Dedifferentiated amniotic fluid mesenchymal stem cell (primary cell): Measurements from ENCODE around the gene ADIPOQ.
"Not testable (repeated sequence)": the region's sequence is repeated elsewhere in the genome, so short reads cannot be mapped to it uniquely, and the experiment has no call there.

Experiments
- DNase-seq: peaks from one replicate; pipeline ENCODE4 v3.0.0-alpha.2; 2016; ENCODE audit errors: extremely low spot score

ADIPOQ gene

DNA sequence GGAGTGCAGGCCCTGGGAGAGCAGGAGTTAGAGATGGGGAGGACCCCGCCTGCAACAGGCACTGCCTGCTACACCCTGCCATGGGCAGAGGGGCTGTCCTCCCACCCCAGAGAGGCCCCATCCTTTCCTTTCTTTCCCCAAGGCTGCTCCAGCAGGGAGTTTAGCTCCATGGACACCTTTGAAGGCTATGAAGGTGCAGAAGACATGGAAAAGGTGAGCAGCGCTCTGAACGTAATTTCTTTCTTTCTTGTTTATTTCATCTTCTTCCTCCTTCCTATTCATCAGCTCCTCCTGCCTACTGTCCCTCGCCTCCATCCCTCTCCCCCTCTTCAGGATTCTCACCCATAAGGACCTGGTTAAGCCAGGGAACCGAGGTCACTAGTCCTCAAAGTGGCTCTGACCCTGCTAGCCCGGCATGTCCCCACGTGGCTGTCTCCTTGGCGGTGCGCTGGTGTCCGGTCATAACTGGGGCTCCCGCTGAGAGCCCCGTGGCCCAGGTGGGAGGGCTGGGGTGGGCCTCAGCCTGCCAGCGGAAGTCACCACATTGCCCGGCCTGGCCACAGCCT is 16.0 kb upstream of the ADIPOQ start:
- DNase-seq: no peak

DNA sequence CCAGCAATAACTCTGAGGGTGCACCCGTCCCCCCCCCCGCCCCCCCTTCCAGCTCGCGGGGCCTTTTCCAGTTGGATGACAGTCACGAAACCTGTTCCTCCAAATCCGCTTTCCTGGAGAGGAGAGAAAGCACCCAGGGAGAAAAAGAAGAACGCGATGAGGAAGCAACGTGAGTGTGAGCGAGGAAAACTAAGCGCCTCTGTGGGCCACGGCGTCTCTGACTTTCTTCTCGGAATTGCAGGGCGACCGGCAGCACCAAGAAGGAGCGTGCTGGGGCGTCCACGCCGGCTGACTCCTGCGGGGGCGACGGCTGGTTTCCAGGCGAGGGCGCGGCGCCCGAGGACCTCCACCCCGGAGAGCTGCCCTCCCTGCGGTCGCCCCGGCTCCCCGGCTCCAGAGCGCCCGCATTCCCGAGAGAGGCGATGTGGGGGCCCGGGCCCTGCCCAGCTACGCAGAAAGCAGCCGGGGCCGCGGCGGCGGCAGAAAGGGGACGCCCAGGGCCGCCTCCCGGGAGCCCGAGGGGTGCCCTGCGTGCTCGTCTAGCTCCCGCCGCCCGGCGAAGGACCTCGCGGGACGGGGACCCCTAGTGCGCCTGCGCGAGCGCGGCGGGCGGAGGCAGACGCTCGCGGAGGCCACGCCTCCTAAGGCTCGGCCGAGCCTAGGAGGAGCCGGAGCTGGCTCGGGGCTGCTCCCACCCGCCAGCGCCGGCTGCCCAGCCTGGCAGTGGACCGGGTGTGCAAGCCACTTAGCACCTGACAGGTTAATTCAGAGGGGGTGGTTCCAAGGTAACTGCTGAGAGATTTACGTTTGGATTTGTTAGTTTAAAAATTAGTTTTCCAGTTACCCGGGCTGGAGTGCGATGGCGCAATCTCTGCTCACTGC is 15.3 kb upstream of the ADIPOQ start:
- peak; percentile 54 for DNase-seq

DNA sequence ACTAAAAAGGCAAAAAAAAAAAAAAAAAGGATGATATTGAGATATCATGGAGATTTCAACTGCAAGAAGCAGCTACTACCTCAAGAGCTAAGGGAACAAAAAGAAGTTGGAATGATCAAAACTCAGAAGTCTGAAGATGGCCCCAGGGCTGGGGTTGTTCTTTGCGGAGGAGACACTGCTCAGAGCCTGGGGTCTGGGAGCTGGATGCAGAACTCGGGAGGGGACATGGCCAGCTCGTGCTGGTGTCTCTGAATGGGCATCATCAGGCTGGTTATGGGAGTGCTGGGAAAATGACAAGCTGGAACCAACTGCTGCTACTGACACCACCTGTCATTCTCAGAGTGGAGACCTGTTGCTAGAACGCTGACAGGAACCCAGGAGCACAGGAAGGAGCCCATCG is 14.2 kb upstream of the ADIPOQ start:
- DNase-seq: no peak

DNA sequence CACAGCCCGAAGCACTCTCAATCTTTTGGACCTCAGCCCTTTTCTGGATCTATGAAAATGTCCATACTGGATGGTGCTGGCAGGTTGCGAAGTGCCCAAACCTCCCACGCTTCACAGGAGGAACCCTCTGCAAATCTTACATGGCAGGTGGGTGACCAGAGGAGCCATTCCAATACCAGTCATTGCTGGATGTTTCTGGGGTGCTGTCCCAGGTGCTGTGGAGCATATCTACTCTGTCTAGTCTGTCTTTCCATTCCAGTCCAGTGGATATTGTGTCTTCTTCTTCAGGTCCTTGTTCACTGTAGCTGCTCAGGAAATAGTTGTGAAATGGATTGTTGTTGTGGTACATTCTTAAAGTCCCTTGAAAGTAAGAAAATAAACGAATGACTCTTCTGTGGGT is 10.7 kb upstream of the ADIPOQ start:
- no peak for DNase-seq

DNA sequence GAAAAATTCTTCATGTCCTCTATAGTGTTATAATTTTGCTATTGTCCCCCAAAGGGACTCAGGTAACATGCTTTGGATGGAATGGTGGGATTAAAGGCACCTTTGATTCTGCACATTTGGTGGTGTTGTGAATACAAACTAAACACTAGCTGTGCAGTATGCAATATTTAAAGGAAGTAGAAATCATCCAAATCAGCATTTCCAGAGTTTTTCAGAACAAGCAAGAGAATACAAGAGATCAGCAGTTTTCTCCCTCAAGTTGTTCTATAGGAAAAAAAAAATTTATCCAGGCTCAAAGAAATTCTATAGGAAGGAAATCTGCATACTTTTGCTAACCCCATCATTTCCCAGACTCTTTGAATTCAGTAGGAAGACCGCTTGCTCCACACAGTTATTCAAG is 10.2 kb upstream of the ADIPOQ start:
- DNase-seq: no peak

DNA sequence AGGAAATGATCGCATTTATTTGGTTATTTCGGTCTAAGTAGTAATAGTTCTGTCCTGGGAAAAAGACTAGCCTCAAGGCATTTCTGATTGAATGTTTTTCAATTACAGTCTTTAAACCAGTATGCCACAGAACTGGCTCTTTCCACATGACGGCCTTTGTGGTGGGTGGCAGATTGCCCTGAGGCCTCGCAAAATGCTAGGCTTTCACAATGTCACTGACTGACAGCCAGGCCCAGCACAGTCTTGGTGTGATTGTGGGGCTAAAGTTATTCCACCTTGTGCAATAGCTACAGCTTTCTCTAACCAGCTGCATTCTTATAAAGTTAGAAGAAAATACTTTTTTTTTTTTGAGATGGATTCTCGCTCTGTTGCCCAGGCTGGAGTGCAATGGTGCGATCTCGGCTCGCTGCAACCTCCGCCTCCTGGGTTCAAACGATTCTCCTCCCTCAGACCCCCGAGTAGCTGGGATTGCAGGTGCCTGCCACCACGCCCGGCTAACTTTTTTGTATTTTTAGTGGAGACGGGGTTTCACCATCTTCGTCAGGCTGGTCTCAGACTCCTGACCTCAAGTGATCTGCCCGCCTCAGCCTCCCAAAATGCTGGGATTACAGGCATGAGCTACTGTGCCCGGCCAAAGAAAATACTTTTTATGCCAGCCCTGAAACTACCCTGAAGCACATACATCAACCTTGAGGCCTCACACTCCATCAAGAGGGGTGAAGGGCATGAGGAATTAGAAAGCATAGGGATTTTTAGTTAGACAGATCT is 2.5 kb upstream of the ADIPOQ start:
- DNase-seq: peak; percentile 82

DNA sequence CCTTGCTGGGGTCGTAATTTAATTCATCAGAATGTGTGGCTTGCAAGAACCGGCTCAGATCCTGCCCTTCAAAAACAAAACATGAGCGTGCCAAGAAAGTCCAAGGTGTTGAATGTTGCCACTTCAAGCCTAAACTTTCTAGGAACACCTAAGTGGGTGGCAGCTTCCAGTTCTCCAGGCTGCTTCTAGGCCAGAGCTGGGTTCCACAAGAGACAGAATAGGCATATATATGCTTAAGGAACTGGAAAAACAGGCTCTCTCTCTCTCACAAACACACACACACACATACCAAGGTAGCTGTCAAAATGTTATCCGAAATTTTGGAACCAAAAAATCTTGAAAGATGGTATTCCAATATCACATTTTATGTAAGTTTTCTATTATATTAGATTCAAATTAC is 890 bp upstream of the ADIPOQ start:
- no peak for DNase-seq

DNA sequence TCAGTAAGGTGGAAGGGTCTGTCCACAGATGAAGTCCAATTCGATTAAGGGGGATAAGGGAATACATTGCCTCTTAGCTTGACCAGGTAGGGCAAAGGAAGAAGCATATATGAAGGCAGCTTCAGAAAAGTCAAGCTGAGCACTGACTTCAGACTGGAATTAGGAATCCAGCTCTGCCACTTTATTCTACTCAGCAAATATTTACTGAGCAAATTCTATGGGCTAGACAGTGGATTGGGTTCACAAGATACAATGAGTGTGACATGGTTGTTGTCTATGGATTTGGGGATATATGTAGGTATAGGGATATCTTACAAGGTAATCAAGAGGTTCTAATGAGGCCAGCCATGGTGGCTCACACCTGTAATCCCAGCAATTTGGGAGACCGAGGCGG is 526 bp downstream of the ADIPOQ start:
- DNase-seq: no peak

DNA sequence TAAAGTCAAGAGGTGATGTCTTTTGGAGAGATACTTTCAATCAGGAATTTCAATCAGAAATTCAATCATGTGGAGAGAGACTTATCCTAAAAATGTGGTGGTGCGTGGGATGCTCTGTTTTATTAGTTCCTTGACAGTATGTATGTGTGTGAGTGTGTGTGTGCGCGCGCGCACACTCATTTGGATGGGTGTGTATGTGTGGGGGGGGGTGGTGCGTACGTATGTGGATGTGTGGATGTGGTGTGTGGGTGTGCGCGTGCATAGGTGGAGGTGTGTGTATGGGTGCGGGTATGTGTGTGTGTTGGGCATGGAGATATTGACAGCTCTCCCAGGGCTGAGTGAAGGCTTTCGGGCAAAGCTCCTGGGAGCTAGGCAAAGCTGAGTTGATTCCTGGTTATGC is 2.4 kb downstream of the ADIPOQ start:
- no peak for DNase-seq

DNA sequence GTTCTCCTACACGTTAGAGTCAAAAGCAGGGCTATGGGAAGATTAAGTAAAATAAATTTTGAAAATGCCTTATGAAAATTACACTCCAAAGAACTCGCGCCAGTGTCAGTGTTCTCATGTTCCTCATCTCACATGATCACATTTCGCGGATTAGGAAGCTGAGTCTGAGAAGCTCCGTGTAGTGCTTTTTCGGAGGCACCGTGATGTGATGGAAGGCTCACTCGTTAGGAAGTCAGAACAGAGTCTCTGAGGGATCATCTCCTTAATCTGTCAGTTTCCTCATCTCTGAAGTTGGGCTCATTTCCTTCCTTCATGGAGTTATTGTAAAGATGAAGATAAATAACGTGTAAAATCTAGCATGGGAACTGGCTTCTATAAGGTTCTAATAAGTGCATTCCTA is 3.2 kb downstream of the ADIPOQ start:
- no peak for DNase-seq

DNA sequence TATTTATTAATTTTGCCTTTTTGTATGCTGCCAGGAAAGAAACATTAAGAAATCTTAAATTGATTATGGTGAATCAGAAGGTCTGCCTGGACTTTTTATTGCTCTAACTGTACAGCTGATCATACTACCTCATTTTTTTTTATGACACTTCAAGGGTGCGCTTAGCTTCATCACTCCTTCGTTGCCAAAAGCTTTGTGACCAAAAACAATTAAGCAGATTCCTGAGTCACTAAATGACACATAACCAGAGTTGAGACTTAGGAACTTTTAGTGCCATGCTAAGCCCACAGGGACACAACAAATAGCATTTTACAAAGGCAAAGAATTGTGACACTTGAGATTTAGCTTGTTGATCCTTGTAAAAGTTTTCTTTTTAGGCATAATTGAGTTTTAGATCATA is 4.9 kb downstream of the ADIPOQ start:
- DNase-seq: no peak

DNA sequence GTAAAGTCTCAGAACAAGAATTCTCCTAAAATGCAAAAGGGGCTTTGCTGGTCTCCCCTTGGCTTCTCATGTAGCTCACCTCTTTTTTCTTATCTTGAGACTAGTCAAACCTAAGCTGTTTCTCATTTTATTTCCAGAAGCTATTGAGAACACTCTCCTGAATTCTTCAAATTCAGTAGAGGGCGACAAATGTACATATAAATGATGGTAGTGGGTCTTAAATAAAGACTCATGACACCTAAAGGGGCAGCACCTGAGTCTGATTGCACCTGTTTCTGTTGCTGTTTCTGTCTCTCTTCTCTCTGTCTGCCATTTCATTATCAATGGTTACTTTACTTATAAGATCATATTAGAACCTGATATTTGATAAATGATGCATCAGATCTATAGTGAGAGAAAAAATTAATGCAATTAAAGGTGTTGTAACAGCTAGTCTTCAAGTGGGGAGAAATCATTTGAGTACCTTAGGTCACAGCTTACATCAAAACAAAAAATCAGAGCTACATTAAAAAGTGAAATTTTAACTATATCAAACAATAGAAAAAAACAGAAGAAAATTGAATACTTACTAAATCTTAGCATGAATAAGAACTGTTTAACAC is 7.0 kb downstream of the ADIPOQ start:
- no peak for DNase-seq

DNA sequence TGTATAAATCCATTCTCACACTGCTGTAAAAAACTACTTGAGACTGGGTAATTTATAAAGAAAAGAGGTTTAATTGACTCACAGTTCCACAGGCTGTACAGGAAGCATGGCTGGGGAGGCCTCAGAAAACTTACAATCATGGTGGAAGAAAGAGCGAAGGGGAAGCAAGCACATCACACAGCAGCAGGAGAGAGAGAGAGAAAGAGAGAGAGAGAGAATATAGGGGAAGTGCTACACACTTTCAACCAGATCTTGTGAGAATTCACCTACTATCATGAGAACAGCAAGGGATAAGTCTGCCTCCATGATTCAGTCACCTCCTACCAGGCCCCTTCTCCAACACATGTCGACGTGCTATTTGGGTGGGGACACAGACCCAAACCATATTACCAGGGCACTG is 9.3 kb downstream of the ADIPOQ start:
- not testable (repeated sequence) for DNase-seq

DNA sequence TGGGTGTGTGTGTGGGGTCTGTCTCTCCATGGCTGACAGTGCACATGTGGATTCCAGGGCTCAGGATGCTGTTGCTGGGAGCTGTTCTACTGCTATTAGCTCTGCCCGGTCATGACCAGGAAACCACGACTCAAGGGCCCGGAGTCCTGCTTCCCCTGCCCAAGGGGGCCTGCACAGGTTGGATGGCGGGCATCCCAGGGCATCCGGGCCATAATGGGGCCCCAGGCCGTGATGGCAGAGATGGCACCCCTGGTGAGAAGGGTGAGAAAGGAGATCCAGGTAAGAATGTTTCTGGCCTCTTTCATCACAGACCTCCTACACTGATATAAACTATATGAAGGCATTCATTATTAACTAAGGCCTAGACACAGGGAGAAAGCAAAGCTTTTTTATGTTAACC is 10.5 kb downstream of the ADIPOQ start:
- DNase-seq: no peak

DNA sequence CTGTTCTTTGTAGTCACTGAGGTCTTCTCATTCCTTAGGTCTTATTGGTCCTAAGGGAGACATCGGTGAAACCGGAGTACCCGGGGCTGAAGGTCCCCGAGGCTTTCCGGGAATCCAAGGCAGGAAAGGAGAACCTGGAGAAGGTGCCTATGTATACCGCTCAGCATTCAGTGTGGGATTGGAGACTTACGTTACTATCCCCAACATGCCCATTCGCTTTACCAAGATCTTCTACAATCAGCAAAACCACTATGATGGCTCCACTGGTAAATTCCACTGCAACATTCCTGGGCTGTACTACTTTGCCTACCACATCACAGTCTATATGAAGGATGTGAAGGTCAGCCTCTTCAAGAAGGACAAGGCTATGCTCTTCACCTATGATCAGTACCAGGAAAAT is 11.6 kb downstream of the ADIPOQ start:
- no peak for DNase-seq

DNA sequence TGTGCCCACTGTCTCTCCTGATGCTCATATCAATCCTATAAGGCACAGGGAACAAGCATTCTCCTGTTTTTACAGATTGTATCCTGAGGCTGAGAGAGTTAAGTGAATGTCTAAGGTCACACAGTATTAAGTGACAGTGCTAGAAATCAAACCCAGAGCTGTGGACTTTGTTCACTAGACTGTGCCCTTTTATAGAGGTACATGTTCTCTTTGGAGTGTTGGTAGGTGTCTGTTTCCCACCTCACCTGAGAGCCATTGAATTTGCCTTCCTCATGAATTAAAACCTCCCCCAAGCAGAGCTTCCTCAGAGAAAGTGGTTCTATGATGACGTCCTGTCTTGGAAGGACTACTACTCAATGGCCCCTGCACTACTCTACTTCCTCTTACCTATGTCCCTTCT is 12.4 kb downstream of the ADIPOQ start:
- DNase-seq: no peak

DNA sequence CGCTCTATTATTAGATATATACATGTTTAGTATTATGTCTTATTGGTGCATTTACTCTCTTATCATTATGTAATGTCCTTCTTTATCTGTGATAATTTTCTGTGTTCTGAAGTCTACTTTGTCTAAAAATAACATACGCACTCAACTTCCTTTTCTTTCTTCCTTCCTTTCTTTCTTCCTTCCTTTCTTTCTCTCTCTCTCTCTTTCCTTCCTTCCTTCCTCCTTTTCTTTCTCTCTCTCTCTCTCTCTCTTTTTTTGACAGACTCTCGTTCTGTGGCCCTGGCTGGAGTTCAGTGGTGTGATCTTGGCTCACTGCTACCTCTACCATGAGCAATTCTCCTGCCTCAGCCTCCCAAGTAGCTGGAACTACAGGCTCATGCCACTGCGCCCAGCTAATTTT is 15.2 kb downstream of the ADIPOQ start:
- DNase-seq: no peak

DNA sequence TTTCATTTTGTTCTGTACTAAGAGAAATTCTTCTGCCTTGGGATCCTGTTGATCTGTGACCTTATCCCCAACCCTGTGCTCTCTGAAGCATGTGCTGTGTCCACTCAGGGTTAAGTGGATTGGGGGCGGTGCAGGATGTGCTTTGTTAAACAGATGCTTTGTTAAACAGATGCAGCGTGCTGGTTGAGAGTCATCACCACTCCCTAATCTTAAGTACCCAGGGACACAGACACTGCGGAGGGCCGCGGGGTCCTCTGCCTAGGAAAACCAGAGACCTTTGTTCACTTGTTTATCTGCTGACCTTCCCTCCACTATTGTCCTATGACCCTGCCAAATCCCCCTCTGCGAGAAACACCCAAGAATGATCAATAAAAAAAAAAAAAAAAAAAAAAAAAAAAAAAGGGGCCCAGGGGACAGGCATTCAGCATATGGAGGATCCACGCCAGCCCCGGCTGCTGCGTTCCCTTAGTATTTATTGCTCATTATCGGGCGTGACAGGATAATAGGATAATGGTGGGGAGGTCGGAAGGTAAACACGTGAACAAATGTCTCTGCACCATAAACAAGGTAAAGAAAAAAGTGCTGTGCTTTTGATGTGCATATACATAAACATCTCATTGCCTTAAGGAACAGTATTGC is 22.8 kb downstream of the ADIPOQ start:
- DNase-seq: not testable (repeated sequence)

DNA sequence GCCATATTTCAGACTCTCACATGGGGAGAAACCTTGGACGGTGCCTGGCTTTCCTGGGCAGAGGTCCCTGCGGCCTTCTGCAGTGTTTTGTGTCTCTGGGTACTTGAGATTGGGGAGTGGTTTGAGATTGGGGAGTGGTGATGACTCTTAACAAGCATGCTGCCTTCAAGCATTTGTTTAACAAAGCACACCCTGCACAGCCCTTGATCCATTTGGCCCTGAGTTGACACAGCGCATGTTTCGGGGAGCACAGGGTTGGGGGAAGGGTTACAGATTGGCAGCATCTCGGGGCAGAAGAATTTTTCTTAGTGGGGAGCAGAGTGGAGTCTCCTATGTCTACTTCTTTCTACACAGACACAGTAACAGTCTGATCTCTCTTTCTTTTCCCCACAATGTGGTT is 23.6 kb downstream of the ADIPOQ start:
- not testable (repeated sequence) for DNase-seq

DNA sequence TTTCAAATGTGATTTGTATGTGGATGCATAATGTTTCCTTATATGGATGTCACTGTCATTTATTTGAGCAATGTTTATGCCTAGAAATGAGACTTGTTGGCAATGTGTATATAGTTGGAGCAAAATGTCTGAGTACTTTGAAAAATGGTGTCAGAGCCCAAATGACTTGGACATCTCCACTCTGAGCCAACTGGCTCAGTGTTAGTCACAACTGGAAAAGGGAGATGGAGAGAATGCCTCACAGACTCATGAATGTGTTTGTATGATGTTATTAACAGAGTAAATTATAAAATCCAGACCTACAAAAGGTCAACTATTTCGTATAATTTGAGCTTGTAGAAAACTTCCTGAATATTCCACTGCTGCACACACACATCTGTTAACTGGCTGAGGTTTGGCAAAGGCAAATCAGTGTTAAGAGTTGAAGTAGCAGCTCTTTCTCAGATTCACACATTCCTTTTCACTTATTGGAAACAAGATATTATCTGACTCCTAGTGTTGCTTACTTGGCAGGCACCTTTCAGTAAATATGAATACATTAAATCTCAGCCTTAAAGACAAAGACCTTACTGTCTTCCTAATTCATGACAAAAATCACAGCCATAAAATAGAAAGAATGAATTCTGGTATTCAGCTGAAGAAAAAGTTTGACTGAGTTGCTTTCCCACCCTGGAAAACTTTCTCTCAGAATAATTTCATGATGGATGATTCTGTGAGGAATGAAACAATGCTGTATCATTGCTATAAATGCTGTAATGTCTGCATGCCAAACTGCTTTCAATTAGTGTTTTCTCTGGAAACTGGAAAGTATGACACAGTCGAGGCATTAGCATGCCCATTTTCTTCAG is 27.0 kb downstream of the ADIPOQ start:
- no peak for DNase-seq
